Measurements from ENCODE around the gene ACTR10. TPM values are rescaled to one million over a fixed set of nuclear protein-coding genes. Genes with fewer than 3 reads are reported as not detected.

Gene ACTR10
- total and polyA plus RNA-seq, 2 of the 8 experiments (the other 6 are each of a cell fraction or from before 2014, with no cell fraction given), result 15.4 to 34.6 TPM

GRCh38 chr14:58151133-58152013 is 48.6 kb upstream of the ACTR10 start (continued):
- TF ChIP-seq CHD7 (IDR thresholded peaks at IDR 0.05; ENCODE audit: insufficient replicate concordance, low read length) (no peak), ATF3 (IDR thresholded peaks at IDR 0.05; ENCODE audit: insufficient read depth, low read depth, low read length) (no peak), GTF2F1 (IDR thresholded peaks at IDR 0.05; ENCODE audit: borderline replicate concordance, low read depth, low read length) (no peak), RBBP5 (IDR thresholded peaks at IDR 0.05; ENCODE audit: borderline replicate concordance, low read depth, low read length) (no peak; the same call in 1 of the 2 replicates), MAFK (IDR thresholded peaks at IDR 0.05; ENCODE audit: low read depth, low read length) (no peak), PHF8 (conservative IDR thresholded peaks at IDR 0.05; ENCODE audit: low read depth, low read length) (no peak; the same call in 1 of the 2 replicates), TAF1 (IDR thresholded peaks at IDR 0.05; ENCODE audit: low read depth, low read length) (peak; percentile 30; the same call in 1 of the 2 replicates)
